ENCODE measurements around the gene PGLYRP3. TPM values are rescaled to one million over a fixed set of nuclear protein-coding genes. Genes with fewer than 3 reads are reported as not detected.

The PGLYRP3 gene
- total RNA-seq, 1 donor from 2014 or later = not detected

GRCh38 chr1:153341431-153341934, 28.7 kb upstream of the PGLYRP3 start:
- TF ChIP-seq CTCF (IDR thresholded peaks at IDR 0.05; ENCODE audit: borderline replicate concordance) = no peak
- no peak overlapping the region for H3K4me3 ChIP-seq
- no peaks in the 10 kb centered on the region for H3K36me3 ChIP-seq
- intact Hi-C loops (cut with micrococcal nuclease) = no loop called here
- peaks cover 64% of the 10 kb centered on the region for H3K27me3 ChIP-seq (ENCODE audit: low read depth)
- H3K4me1 ChIP-seq = no peaks in the 10 kb centered on the region
- no peaks in the 10 kb centered on the region for H3K9me3 ChIP-seq (replicated peaks)
- DNase-seq = no peak
- no peak overlapping the region for H3K27ac ChIP-seq (replicated peaks)

GRCh38 chr1:153340356-153340755, 27.6 kb upstream of the PGLYRP3 start:
- intact Hi-C loops (cut with micrococcal nuclease) = no loop called here
- Histone ChIP-seq H3K4me1 (no peaks in the 10 kb centered on the region), H3K9me3 (replicated peaks) (no peaks in the 10 kb centered on the region), H3K27me3 (ENCODE audit: low read depth) (peaks cover 53% of the 10 kb centered on the region), H3K36me3 (no peaks in the 10 kb centered on the region), H3K4me3 (no peak overlapping the region), H3K27ac (replicated peaks) (no peak overlapping the region)
- no peak for TF ChIP-seq CTCF (IDR thresholded peaks at IDR 0.05; ENCODE audit: borderline replicate concordance)
- no peak for DNase-seq

GRCh38 chr1:153339802-153340201, 27.1 kb upstream of the PGLYRP3 start:
- no peak overlapping the region for H3K27ac ChIP-seq (replicated peaks)
- no peaks in the 10 kb centered on the region for H3K36me3 ChIP-seq
- no peak overlapping the region for H3K4me3 ChIP-seq
- H3K4me1 ChIP-seq = no peaks in the 10 kb centered on the region
- H3K27me3 ChIP-seq (ENCODE audit: low read depth) = peaks cover 50% of the 10 kb centered on the region
- no peak for TF ChIP-seq CTCF (IDR thresholded peaks at IDR 0.05; ENCODE audit: borderline replicate concordance)
- no peak for DNase-seq
- intact Hi-C loops (cut with micrococcal nuclease) = no loop called here
- no peaks in the 10 kb centered on the region for H3K9me3 ChIP-seq (replicated peaks)

- Histone ChIP-seq H3K4me1 (no peaks in the 10 kb centered on the region), H3K9me3 (replicated peaks) (no peaks in the 10 kb centered on the region), H3K27ac (replicated peaks) (no peak overlapping the region), H3K27me3 (ENCODE audit: low read depth) (peaks cover 50% of the 10 kb centered on the region), H3K4me3 (no peak overlapping the region), H3K36me3 (no peaks in the 10 kb centered on the region)
- intact Hi-C loops (cut with micrococcal nuclease) = no loop called here
- TF ChIP-seq CTCF (IDR thresholded peaks at IDR 0.05; ENCODE audit: borderline replicate concordance) = no peak
- DNase-seq = no peak
Observed at GRCh38 chr1:153337980-153338853, 25.5 kb upstream of the PGLYRP3 start.

- no peak overlapping the region for H3K27ac ChIP-seq (replicated peaks)
- no peaks in the 10 kb centered on the region for H3K36me3 ChIP-seq
- TF ChIP-seq CTCF (IDR thresholded peaks at IDR 0.05; ENCODE audit: borderline replicate concordance) = no peak
- H3K4me3 ChIP-seq = no peak overlapping the region
- intact Hi-C loops (cut with micrococcal nuclease) = no loop called here
- H3K4me1 ChIP-seq = no peaks in the 10 kb centered on the region
- H3K9me3 ChIP-seq (replicated peaks) = peaks cover 7% of the 10 kb centered on the region
- H3K27me3 ChIP-seq (ENCODE audit: low read depth) = peaks cover 40% of the 10 kb centered on the region
- no peak for DNase-seq
Observed at GRCh38 chr1:153336650-153337049, 23.9 kb upstream of the PGLYRP3 start.

Data from left ventricle myocardium inferior (tissue), 1 donor.